Stimulated activated CD4-positive, alpha-beta T cell treated with anti-CD3 and anti-CD28 coated beads, Interleukin-15, amount 100 ng/mL, for 48 hours (primary cell): ENCODE measurements around the gene CTNNA1.
"Not testable (repeated sequence)": the region's sequence is repeated elsewhere in the genome, so short reads cannot be mapped to it uniquely, and the experiment has no call there.

ENCODE experiments used
- DNase-seq, 2 donors: peaks; one replicate each; pipeline ENCODE4 v3.0.0-alpha.2; 2020; ENCODE audit warnings: low read depth in 2 of 2

The CTNNA1 gene

DNA sequence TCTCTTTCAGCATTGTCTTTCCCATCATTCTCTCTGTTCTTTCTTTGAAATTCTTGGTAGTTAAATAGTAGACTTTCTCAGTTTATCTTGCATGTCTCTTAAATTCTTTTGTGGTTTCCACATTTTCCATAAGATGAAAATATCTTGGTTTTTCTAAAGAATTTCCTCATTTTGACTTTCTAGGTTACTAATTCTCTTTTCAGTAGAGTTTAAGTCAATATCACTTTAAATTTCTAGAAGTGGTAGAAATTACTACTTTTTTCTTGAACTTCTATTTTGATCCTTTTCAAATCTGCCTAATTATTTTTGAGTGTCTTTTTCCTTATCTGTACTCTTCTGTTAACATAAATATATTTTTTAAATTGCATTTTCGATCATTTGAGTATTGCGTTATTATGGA lies 145.5 kb downstream of the CTNNA1 start:
- DNase-seq, result no peak

DNA sequence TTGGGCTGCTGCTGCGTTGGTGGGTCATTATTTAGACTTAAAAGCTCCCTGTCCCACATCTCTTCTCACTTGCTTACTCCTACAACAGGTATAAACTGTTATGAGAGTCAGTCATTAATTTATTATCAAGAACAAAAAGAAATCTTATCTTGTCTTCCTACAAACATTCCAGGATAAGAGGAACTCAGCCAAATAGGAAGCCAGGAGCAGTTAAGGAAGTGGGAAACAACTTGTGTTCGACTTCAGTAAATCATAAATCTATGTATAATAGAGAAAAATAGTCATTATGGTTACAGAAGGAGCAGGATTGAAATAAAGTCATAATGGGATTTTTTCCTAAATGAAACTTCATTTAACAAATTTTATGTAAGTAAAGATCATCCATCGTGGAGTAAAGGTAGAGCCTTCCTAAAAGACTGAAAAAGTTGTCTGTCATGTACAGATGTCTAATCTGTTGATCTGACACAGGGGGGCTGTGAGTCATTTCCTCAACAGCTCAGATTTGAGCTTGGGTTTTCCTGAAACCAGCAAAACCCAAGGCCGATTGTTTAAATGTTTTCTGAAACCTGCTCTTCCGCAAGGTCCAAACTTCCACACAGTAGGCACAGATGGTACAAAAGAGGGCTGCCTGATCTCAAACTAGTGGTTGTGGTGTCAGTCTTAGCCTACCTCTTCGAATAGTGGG lies 147.2 kb downstream of the CTNNA1 start:
- peak; percentile 1 to 7 for DNase-seq

DNA sequence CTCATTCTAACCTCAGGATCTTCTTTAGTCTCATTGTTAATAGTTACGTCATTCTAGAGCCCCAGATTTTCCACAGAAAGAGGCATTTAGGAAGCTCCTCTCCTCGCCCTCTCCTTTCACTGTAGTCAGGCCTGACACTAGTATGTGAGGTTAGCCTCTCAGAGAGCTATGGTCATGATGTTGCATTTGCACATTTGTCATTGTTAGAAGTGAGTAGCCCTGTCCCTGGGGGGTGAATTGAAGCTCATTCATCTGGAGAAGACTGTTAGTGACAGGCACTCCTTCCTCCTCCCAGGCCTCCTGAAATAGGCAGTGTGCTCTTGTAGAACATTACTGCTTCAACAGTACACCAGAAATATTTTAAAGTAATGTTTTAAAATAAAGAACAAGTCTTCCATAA lies 148.5 kb downstream of the CTNNA1 start:
- DNase-seq, result no peak

DNA sequence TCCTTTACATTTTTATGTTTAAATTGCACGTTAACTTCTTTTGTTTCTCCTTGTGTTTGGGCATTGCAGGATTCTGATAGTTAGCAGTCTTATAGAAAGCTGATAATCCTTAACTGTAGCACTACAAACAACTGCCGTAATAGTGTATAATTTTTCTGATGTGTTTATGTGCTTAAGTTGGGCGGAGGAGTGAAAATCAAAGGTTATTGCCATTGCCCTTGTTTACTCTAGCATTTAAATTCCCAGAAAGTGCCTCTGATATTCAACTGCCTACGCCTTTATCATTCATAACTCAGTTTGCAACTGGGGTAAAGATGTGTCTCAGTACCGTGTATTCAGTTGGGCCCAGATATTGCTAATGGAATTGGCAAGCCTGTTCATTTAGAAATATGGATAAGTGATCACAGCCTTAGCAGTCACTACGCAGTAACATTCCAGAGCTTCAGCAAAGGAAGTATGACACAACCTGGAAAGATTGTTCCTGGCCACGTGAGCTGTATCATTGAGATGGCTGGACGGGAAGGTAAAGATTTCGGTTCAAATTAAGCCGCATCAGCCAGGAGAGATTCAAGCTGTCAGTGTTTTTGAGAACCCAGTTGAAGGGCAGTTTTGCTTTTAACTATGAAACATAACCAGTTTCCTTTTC lies 150.0 kb downstream of the CTNNA1 start:
- DNase-seq, result no peak

DNA sequence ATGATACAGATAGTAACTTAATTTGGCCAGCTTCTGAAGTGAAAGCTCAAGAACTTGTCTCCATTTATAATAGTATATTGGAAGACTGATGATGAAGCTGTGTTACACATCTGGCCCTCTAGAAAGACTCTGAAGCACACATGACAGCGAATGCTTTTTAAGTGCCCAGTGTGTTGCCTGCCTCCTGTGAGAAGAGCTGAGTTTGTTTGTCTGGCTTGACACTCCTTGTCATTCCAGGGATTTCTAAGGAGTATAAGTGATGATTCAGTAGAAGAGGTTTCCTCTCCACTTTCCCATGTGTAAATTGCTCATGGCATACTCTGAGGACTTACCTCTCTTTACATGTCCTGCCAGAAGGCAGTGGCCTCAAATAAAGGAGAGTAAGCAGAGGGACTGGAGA lies 152.3 kb downstream of the CTNNA1 start:
- DNase-seq, result no peak

DNA sequence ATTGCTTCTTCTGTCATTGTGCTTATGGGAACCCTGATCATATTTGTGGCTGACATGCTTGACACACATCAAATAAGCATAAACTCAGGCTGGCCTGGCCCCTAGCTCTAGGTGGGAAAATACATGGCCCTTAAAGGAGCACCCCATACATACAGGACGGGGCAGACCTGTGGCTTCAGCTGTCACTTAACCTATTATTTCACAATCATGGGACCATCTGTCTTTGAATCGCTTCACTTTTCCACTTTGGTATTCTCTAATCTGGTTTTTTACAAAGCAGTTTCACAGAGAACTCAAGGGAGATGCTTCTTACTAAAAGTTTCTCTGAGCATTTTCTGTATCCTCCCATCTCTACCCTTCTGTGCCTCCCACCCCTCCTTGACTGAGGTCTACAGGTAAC lies 156.5 kb downstream of the CTNNA1 start:
- DNase-seq, result no peak

DNA sequence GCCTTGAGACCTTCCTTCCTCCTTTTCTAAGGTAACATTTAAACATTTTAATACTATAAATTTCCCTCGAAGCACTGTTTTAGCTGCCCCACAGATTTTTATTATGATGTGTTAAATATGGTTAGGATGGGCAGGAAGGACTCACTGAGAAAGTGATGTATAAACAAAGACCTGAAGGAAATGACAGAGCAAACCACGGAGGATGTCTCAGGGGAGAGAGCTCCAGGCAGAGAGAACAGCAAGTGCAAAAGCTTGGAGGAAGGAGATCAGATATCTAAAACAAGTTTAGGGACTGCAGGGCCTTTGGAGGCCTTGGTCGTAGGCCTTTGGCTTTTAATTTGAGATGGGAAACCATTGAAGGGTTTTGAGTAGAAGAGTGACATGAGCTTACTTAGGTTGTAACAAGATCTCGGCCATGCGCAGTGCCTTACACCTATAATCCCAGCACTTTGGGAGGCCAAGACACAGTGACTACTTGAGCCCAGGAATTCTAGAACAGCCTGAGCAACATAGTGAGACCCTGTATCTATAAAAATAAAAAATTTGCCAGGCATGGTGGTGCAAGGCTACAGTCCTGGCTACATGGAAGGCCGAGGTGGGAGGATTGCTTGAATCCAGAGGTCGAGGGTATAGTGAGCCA lies 157.4 kb downstream of the CTNNA1 start:
- no peak for DNase-seq

DNA sequence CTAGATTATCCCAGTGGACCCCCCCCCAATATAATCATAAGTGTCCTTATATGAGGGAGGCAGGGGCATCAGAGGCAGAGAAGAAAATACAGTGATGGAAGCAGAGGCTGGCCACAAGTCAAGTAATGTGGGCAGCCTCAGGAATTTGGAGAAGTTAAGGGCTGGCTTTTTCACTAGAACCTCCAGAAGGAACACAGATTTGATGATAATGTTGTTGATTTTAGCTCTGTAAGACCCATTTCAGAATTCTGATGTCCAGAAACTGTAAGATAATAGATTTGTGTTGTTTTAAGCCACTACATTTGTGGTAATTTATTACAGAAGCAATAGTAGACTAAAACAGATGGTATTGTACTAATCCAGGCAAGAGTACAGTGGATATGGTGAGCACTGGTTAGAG lies 158.2 kb downstream of the CTNNA1 start:
- no peak for DNase-seq

DNA sequence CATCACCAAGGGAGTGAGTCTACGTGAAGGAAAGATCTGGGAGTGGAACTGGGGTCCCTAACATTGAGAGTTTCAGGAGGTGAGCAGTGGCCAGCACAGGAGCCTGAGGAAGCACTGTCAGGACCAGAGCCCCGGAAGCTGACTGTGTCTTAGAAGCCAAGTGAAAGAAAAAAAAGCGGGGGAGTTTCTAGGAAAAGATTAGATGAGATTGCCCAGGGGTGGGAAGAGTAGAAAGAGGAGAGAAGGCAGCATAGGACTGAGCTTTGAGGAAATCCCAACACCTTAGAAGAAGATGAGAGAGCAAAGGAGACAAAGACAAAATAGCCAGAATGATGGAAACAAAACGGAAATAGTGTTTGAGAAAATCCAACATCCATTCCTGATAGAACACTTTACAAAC lies 158.9 kb downstream of the CTNNA1 start:
- DNase-seq, result no peak

DNA sequence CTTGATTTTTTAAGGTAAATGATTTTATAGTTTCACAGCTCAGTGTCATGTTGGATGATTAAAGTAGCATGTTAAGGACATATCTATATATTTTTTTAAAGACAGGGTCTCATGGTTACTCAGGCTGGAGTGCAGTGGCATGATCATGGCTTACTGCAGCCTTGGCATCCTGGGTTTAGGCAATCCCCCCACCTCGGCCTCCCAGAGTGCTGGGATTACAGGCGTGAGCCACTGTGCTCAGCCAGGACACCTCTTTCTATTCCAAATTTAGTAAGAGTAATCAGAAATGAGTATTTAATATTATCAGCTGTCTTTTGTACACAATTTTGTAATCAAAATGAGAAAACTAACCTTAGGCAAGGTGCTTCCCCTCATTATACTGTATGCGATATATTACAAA lies 160.5 kb downstream of the CTNNA1 start:
- no peak for DNase-seq

DNA sequence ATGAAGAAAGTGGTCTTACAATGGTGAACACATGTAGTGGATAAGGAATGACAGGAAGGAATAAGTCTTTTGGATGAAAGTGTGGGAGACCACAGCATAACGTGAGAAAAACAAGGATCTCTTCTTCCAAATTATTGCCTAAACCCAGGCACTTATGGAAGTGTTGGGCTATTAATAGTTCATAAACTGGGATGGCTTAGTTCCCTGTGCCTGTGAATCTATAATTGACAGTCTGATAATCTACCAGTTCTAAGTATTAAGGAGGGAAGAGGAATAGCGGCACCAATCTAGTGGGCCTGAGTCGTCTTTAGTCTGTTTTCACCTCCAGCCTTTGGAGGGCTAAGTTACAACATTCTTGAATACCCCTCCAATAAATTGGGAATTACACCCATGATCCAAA lies 161.1 kb downstream of the CTNNA1 start:
- no peak for DNase-seq

DNA sequence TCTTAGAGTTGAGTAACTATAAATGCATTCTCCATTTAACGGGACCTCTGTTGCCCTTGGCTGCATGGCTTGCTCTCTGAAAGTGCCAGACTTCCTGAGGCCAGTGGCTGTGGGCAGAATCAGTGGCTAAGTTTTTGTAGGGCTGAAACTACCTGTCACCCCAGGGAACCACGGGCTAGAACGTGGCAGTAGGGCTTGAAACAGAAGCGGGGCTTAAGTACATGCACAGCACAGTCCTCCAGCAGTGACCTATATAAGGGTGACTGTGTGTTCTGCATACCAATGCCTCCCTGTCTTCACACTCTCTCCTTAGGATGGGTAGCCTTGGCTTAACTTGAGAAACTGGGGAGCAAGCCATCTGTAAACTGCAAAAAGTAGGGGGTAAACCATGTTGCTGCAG lies 165.5 kb downstream of the CTNNA1 start:
- no peak for DNase-seq

DNA sequence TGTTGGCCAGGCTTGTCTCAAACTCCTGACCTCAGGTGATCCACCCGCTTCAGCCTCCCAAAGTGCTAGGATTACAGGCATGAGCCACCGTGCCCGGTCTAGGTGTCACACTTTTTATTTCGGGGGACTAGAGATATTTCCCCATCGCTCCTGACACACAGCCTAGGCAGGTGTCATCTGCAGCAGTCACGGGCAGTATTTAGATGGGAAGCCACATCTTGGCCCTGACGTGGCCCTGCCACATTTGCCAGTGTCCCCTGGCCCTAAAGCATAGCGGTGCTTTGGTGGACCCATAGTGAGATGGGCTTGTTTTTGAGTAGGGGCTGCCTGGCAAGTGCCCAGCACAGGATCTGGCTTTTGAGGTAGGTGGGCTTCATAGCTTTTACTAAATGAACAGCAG lies 167.0 kb downstream of the CTNNA1 start:
- DNase-seq, result no peak

DNA sequence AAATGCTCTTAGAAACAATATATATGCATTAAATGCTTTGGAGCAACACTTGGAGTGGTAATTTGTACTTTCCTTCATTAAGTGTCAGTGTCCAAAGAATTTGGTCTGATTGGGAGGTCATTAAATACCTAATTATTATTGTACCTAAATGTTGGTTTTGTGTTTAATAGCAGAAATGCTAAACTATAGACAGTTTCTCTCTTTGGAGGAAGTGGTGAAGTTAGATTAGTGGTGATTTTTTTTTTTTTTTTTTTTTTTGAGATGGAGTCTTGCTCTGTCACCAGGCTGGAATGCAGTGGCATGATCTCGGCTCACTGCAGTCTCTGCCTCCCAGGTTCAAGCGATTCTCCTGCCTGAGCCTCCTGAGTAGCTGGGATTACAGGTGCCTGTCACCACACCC lies 168.1 kb downstream of the CTNNA1 start:
- not testable (repeated sequence) for DNase-seq

DNA sequence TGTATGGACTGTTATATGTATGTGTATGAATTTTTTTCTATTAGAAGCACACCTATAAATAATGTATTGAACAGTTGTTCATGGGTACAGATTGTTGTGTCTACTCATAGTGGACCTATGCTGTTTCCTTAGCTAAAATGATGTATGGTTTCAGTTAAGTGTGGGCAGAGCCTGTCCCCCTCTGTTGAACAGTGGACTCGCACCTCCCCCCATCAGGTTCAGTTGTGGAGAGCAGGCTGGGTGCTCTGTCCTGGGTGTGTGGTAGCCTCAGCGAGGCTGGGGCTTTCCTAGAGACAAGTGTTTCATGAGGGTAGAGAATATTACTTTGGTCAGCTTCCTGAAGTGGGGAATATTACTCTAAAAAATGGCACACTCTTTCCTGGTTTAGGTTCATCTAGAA lies 169.3 kb downstream of the CTNNA1 start:
- DNase-seq, result no peak

DNA sequence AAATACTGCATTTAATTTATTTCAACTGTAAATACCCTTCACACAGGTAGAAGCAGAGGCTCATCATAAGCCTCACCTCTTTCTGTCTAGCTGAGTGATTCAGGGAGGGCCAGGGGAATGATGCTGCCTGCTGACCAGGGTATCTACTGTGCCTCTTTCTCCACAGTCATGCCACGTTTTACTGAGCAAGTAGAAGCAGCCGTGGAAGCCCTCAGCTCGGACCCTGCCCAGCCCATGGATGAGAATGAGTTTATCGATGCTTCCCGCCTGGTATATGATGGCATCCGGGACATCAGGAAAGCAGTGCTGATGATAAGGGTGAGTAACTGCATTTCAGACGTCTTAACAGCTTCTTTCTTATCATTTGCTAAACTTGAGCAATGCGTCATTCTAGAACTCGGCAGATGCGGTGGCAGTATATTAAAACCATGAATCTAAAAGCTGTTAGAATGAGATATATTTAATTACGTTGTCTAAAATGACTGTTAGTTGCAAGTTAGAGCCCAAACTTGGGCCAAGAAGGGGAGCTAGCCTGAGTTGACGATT lies 171.9 kb downstream of the CTNNA1 start:
- no peak for DNase-seq

DNA sequence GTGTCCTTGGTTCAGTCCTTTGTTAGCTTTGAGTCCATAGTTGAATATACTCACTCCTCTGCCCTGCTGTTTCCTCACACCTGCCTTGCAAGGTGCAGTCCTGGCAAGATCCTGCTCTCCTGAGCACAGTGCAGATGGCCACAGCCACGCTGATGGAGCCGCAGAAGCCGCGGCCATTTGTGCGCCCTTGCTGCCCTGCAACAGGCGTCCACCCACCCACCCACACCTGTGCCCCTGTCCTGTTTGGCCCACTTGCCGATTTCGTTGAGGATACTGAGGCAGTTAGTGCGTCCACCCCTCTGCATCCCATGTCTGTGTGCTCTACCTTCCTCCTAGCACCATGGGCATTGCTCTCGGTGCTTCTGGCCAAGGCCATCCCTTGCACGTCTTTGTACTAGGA lies 173.0 kb downstream of the CTNNA1 start:
- DNase-seq, result no peak

DNA sequence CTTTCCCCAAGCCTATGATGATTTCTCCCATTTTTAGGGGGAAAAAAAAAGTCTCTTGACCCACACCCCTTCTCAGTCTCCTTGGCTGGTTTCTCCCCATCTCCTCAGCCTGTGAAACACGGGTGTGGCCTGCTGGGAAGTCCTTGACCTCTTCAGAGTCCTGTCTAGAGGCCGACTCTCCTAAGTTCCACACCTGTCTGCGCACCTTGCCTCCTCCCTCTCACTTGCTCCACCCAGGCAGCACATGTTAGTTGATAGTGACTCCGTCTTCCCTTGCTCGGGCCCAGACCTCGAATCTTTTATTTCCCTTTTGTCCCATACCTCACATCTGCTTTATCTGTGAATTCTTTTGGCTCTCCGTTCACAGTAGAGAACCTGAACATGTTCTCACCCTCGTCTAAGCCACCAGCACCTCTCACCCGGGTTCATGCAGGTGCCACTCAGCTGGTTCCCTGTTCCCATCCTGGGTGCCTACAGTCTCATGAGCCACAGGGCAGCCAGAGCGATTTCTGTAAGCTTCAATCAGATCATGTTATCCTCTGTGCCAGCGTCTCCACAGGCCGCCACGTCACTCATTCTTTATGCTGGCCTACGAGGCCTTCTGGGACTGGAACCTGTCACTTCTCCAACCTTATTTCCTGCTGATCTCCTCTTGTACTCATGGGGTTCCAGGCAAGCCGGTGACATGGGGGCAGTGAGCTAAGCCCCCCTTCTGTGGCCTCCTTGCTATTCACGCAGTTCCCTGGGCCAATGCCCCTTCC lies 173.6 kb downstream of the CTNNA1 start:
- DNase-seq, result no peak

DNA sequence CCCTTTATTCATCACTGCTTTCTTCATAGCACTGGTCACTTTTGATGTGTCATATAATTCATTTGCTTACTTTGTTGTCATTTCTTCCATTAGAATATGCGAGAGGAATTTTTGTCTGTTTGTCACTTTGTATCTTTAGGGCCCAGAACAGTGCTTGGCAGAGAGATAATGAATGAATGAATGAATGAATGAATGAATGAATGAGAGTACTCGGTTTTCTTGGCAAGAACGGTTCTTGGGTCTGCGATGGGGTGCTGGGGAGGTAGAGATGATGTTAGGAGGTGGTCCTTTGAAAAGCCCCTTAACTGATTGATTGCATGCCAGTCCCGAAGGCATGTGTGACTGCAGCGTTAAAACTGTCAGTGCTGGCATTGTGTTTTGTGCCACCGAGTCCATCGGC lies 174.3 kb downstream of the CTNNA1 start:
- no peak for DNase-seq

DNA sequence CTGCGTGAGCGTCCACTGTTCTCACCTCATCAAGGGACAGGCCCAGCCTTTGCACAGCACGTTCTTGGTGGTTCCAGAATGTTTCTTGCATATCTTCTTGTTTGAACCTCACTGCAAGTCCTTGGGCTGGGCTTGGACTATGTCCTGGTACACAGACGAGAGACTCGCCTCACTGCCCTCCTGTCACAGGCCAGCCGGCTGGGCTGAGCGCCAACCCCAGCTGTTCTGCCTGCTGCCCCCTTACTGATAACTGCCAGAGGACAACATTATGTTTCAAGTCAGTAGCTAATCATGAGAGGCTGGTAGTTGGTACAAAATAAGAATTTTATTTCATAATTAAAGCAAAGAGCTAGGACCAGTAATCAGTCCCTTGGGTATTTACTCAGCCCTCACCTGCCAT lies 174.8 kb downstream of the CTNNA1 start:
- DNase-seq, result no peak

DNA sequence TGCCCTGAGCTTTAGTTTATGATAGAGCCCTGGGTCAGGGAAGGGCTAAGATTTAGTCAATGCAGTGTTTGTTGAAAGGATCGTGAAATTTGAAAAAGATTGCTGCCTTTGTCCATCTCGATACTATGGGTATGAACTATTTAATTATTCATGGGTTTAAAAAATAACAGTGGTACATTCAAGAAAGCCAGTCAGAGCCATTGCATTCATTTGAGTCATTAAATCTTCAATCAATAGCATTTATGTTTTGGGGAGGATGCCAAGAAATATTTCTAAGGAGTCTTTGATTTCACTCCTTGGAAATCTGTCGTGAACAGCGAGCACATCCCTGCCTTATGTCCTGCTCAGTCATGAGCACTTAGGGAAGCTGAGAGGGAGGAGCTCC lies 176.3 kb downstream of the CTNNA1 start:
- DNase-seq, result no peak

DNA sequence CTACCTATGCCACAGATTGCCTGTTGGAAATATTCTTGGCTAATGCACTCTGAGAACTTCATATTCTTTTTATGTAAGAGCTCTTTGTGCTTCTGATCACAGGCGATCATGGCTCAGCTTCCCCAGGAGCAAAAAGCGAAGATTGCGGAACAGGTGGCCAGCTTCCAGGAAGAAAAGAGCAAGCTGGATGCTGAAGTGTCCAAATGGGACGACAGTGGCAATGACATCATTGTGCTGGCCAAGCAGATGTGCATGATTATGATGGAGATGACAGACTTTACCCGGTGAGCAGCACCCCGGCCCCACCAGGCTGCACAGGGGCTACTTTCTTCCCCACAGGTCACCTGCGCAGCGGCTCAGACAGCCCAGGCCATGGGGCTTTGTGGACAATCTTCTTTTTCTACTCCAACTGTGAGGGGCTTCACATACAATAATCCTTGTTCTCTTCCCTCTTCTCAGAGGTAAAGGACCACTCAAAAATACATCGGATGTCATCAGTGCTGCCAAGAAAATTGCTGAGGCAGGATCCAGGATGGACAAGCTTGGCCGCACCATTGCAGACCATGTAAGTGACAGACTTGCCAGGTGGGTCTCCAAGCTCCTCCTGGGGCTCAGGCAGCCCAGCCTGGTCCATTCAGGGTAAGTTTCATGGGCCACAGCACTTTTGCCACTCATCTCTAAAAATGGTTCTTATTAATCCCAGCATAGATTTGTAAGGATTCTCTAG lies 177.3 kb downstream of the CTNNA1 start:
- DNase-seq, result no peak
